KMS-11 (cell line): ENCODE results near the gene ATP2A2.

Experiments
- H2AFZ ChIP-seq: fragments of 200-600 bp; sonication (generic); 2 replicates; pipeline ENCODE4 v1.6.1; 2016; ENCODE audit warnings: antibody characterized with exemption, mixed run types, low read depth
- H3K27ac ChIP-seq: fragments of 200-600 bp; sonication (generic); 2 replicates; pipeline ENCODE4 v1.6.1; 2016; ENCODE audit warnings: mild to moderate bottlenecking, mixed run types
- H3K27me3 ChIP-seq: fragments of 200-600 bp; sonication (generic); 2 replicates; pipeline ENCODE4 v1.6.1; 2017; ENCODE audit warnings: mild to moderate bottlenecking, low read depth, mixed run types, moderate library complexity; ENCODE audit not compliant: insufficient read depth
- H3K36me3 ChIP-seq: fragments of 200-600 bp; sonication (generic); 2 replicates; pipeline ENCODE4 v1.6.1; 2017; ENCODE audit warnings: mild to moderate bottlenecking, mixed run types; ENCODE audit not compliant: insufficient read depth
- H3K4me1 ChIP-seq: fragments of 200-600 bp; sonication (generic); 2 replicates; pipeline ENCODE4 v1.6.1; 2016; ENCODE audit warnings: mild to moderate bottlenecking, low read depth, mixed run types; ENCODE audit not compliant: poor library complexity, severe bottlenecking
- H3K4me2 ChIP-seq: fragments of 200-600 bp; sonication (generic); 2 replicates; pipeline ENCODE4 v1.7.0; 2016; ENCODE audit warnings: mild to moderate bottlenecking, mixed run types
- H3K4me3 ChIP-seq: fragments of 200-600 bp; sonication (generic); IDR thresholded peaks from 2 replicates; pipeline ENCODE4 v1.6.1; 2017; ENCODE audit warnings: low read depth, low read length, mixed read lengths; ENCODE audit not compliant: insufficient read depth
- H3K79me2 ChIP-seq: fragments of 200-600 bp; sonication (generic); 2 replicates; pipeline ENCODE4 v1.6.1; 2016; ENCODE audit warnings: low read depth, mixed run types; ENCODE audit not compliant: insufficient read depth
- H3K9ac ChIP-seq: fragments of 200-600 bp; sonication (generic); 2 replicates; pipeline ENCODE4 v1.6.1; 2016; ENCODE audit warnings: mild to moderate bottlenecking, mixed run types
- H4K20me1 ChIP-seq: fragments of 200-600 bp; sonication (generic); 2 replicates; pipeline ENCODE4 v1.6.1; 2016; ENCODE audit warnings: mild to moderate bottlenecking, mixed run types; ENCODE audit not compliant: insufficient read depth
- CTCF ChIP-seq: fragments of 200-600 bp; sonication (generic); conservative IDR thresholded peaks from 2 replicates; pipeline ENCODE4 v1.6.1; 2017; ENCODE audit warnings: low read depth, mild to moderate bottlenecking, antibody characterized with exemption, low read length, moderate library complexity, mixed read lengths

ATP2A2 gene

GRCh38 chr12:110262442-110263388 is 18.3 kb upstream of the ATP2A2 start:
- Histone ChIP-seq H3K9ac (no peak overlapping the region), H4K20me1 (no peaks in the 10 kb centered on the region), H3K27ac (no peak overlapping the region), H3K4me3 (no peak overlapping the region), H3K4me1 (no peaks in the 10 kb centered on the region), H3K79me2 (no peaks in the 10 kb centered on the region), H3K36me3 (no peaks in the 10 kb centered on the region), H3K27me3 (no peaks in the 10 kb centered on the region), H2AFZ (no peak overlapping the region), H3K4me2 (no peak overlapping the region)
- no peak for TF ChIP-seq CTCF

- no peak overlapping the region for H3K4me2 ChIP-seq
These were observed 14.6 kb upstream of the ATP2A2 start for GRCh38 chr12:110266381-110266960.

GRCh38 chr12:110266980-110267620 is 13.9 kb upstream of the ATP2A2 start:
- Histone ChIP-seq H3K79me2 (no peaks in the 10 kb centered on the region), H3K4me1 (no peaks in the 10 kb centered on the region), H4K20me1 (no peaks in the 10 kb centered on the region), H3K27ac (no peak overlapping the region), H3K9ac (no peak overlapping the region), H3K27me3 (no peaks in the 10 kb centered on the region), H3K4me3 (no peak overlapping the region), H3K4me2 (no peak overlapping the region), H3K36me3 (no peaks in the 10 kb centered on the region), H2AFZ (no peak overlapping the region)
- TF ChIP-seq CTCF: no peak

More at GRCh38 chr12:110266381-110266960, 14.6 kb upstream of the ATP2A2 start:
- Histone ChIP-seq H2AFZ (no peak overlapping the region), H3K4me3 (no peak overlapping the region), H3K27me3 (no peaks in the 10 kb centered on the region), H4K20me1 (no peaks in the 10 kb centered on the region), H3K79me2 (no peaks in the 10 kb centered on the region), H3K27ac (no peak overlapping the region), H3K4me1 (no peaks in the 10 kb centered on the region), H3K36me3 (no peaks in the 10 kb centered on the region), H3K9ac (no peak overlapping the region)
- no peak for TF ChIP-seq CTCF

- H3K36me3 ChIP-seq: no peaks in the 10 kb centered on the region
- TF ChIP-seq CTCF: no peak
- H3K4me1 ChIP-seq: no peaks in the 10 kb centered on the region
- no peak overlapping the region for H3K27ac ChIP-seq
- H2AFZ ChIP-seq: no peak overlapping the region
- H3K79me2 ChIP-seq: no peaks in the 10 kb centered on the region
- no peak overlapping the region for H3K4me3 ChIP-seq
- no peaks in the 10 kb centered on the region for H3K27me3 ChIP-seq
- H4K20me1 ChIP-seq: no peaks in the 10 kb centered on the region
- H3K4me2 ChIP-seq: no peak overlapping the region
- H3K9ac ChIP-seq: no peak overlapping the region
These were observed 11.4 kb upstream of the ATP2A2 start for GRCh38 chr12:110269622-110270124.
